GM23248 (cell line): ENCODE data around the gene PSG4. TPM values are rescaled to one million over a fixed set of nuclear protein-coding genes. Genes with fewer than 3 reads are reported as not detected.
"Not testable (repeated sequence)": the region's sequence is repeated elsewhere in the genome, so short reads cannot be mapped to it uniquely, and the experiment has no call there.

Experiments used
- DNase-seq: peaks from one replicate; pipeline ENCODE4 v3.0.0-alpha.2; 2015
- H2AFZ ChIP-seq: fragments of 200-600 bp; sonication (generic); 2 replicates; pipeline ENCODE4 v1.6.1; 2016; ENCODE audit warnings: antibody characterized with exemption
- H3F3A ChIP-seq: fragments of 200-600 bp; sonication (generic); 2 replicates; pipeline ENCODE4 v1.6.1; 2016; ENCODE audit warnings: mild to moderate bottlenecking, antibody characterized with exemption, mixed run types; ENCODE audit not compliant: insufficient read depth
- H3K27ac ChIP-seq: fragments of 200-600 bp; sonication (generic); 2 replicates; pipeline ENCODE4 v1.5.1; 2016; ENCODE audit warnings: mild to moderate bottlenecking
- H3K27me3 ChIP-seq: fragments of 200-600 bp; sonication (generic); replicated peaks from 2 replicates; pipeline ENCODE4 v1.6.1; 2016; ENCODE audit warnings: mild to moderate bottlenecking; ENCODE audit not compliant: insufficient read depth
- H3K36me3 ChIP-seq: fragments of 200-600 bp; sonication (generic); 2 replicates; pipeline ENCODE4 v1.6.1; 2016; ENCODE audit warnings: low read depth, mild to moderate bottlenecking
- H3K4me1 ChIP-seq: fragments of 200-600 bp; sonication (generic); 2 replicates; pipeline ENCODE4 v1.6.1; 2016; ENCODE audit warnings: mild to moderate bottlenecking; ENCODE audit not compliant: insufficient read depth
- H3K4me2 ChIP-seq: fragments of 200-600 bp; sonication (generic); one replicate; pipeline ENCODE4 v1.6.1; 2016; ENCODE audit warnings: mild to moderate bottlenecking; ENCODE audit not compliant: unreplicated experiment
- H3K4me3 ChIP-seq: fragments of 200-600 bp; sonication (generic); 2 replicates; pipeline ENCODE4 v1.5.1; 2016; ENCODE audit warnings: mild to moderate bottlenecking
- H3K79me2 ChIP-seq: fragments of 200-600 bp; sonication (generic); 2 replicates; pipeline ENCODE4 v1.6.1; 2016; ENCODE audit warnings: mild to moderate bottlenecking; ENCODE audit not compliant: insufficient read depth
- H3K9ac ChIP-seq: fragments of 200-600 bp; sonication (generic); 2 replicates; pipeline ENCODE4 v1.6.1; 2016; ENCODE audit warnings: mild to moderate bottlenecking
- H3K9me2 ChIP-seq: fragments of 200-600 bp; sonication (generic); 2 replicates; pipeline ENCODE4 v1.6.1; 2016; ENCODE audit warnings: mixed run types, mild to moderate bottlenecking, moderate library complexity; ENCODE audit not compliant: insufficient read depth
- H3K9me3 ChIP-seq: fragments of 200-600 bp; sonication (generic); one replicate; pipeline ENCODE4 v1.6.1; 2017; ENCODE audit warnings: low read depth
- H4K20me1 ChIP-seq: fragments of 200-600 bp; sonication (generic); 2 replicates; pipeline ENCODE4 v1.6.0; 2016; ENCODE audit not compliant: insufficient read depth
- EZH2 ChIP-seq: fragments of 200-600 bp; sonication (generic); IDR thresholded peaks from 2 replicates; pipeline ENCODE4 v1.6.1; 2018; ENCODE audit warnings: antibody characterized with exemption, mild to moderate bottlenecking; ENCODE audit not compliant: insufficient read depth, poor library complexity, severe bottlenecking
- EZH2phosphoT487 ChIP-seq: fragments of 200-600 bp; sonication (generic); IDR thresholded peaks from 2 replicates; pipeline ENCODE4 v1.6.1; 2018; ENCODE audit warnings: antibody characterized with exemption, moderate library complexity, mild to moderate bottlenecking, low read depth; ENCODE audit not compliant: insufficient read depth
- WGBS, 2 experiments: methylation state at CpG; one replicate each; pipeline ENCODE4 v1.1.6; 2015 to 2017; ENCODE audit warnings: low lambda C conversion rate in 2 of 2, low coverage in 1 of 2; ENCODE audit errors: missing lambda C conversion rate in 2 of 2; 5-methylcytosine and 5-hydroxymethylcytosine counted together
- in situ Hi-C: fragments of 300-500 bp; cut with MboI; formaldehyde crosslinking; loops from 2 replicates; pipeline ENCODE4 v1.15.0; 2020
- polyA plus RNA-seq: library from polyadenylated mRNA; unstranded; fragments of >200 nt; fragmentation: Nextera tagmentation; extraction: Ambion mirVana; gene quantifications from 2 replicates; pipeline ENCODE4 v1.2.1, GENCODE V29; 2016
- total RNA-seq: library from RNA; depleted of rRNA; stranded (reverse); fragments of >200 nt; shearing (Covaris generic); gene quantifications from 2 replicates; pipeline ENCODE4 v1.2.3, GENCODE V29; 2014

Gene PSG4
- total and polyA plus RNA-seq, 2 experiments from 2014 or later, result 105 to 174 TPM

DNA sequence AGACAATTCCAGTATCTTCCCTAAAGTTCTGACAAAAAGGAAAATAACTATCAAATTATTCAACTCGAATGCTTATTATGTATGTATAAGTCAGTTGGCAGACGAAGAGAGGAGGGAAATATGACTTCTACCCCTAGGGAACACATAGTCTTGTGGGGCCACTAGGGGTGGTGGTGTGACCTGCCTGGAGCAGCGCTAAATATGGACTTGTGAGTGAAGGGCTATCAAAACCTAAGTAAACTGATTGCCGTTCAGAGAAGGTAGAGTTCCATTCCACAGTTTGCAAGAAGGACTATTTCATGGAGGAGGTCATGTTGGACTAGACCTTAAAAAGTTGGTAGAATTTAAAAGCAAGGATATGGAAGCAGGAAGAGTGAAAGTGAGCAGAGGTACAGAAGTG, 32.8 kb upstream of the PSG4 start:
- H2AFZ ChIP-seq, H3K79me2 ChIP-seq, in situ Hi-C loops, H3K27me3 ChIP-seq, H3K4me2 ChIP-seq, H3K27ac ChIP-seq, DNase-seq, H3K9me3 ChIP-seq, H3K36me3 ChIP-seq, H3K4me3 ChIP-seq, H3K9ac ChIP-seq, H4K20me1 ChIP-seq, H3K4me1 ChIP-seq, H3F3A ChIP-seq, H3K9me2 ChIP-seq: not testable (repeated sequence)
- WGBS, 2 experiments, result 74 to 78% methylated on average over 4 of the region's 4 CpGs

GRCh38 chr19:43235686-43236085, 30.2 kb upstream of the PSG4 start:
- WGBS, 2 experiments, result 63 to 67% methylated on average over 3 of the region's 3 CpGs
- H3K4me3 ChIP-seq, H3K4me2 ChIP-seq, H3F3A ChIP-seq, H3K36me3 ChIP-seq, H3K4me1 ChIP-seq, H3K27ac ChIP-seq, in situ Hi-C loops, H3K27me3 ChIP-seq, H2AFZ ChIP-seq, H3K9me2 ChIP-seq, H3K79me2 ChIP-seq, H4K20me1 ChIP-seq, H3K9me3 ChIP-seq, H3K9ac ChIP-seq: not testable (repeated sequence)
- DNase-seq, result peak; percentile 8

DNA sequence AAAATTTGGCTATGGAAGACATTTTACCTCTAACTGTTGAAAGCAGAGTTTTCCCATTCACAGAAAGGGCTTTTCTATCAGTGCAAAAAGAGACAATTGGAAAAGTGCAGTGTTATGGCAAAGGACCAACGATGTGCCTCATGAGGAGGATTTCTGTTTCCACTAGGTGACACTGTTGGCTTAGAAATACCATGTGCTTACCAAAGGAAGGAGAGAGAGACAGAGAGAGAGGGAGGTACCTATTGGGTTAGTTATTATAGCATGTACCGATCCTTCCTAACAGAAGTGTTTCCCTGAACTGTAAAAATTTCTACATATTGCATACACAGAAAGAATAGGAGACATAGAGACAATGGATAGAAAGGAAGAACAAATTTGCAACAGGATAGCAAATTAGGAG, 23.9 kb upstream of the PSG4 start:
- Histone ChIP-seq H2AFZ (no peak overlapping the region), H3K4me3 (no peak overlapping the region), H3K27ac (no peak overlapping the region), H4K20me1 (no peaks in the 10 kb centered on the region), H3K9me2 (no peaks in the 10 kb centered on the region), H3K27me3 (no peaks in the 10 kb centered on the region), H3K4me2 (no peak overlapping the region), H3K79me2 (no peaks in the 10 kb centered on the region), H3K9me3 (no peaks in the 10 kb centered on the region), H3K9ac (no peak overlapping the region), H3K36me3 (no peaks in the 10 kb centered on the region), H3F3A (no peaks in the 10 kb centered on the region), H3K4me1 (peaks cover 7% of the 10 kb centered on the region)
- in situ Hi-C loops, result no loop called here
- 19 to 27% methylated on average over 2 of the region's 2 CpGs for WGBS, 2 experiments
- TF ChIP-seq EZH2 (no peak), EZH2phosphoT487 (no peak)
- DNase-seq, result peak; percentile 55

- in situ Hi-C loops, H3K4me2 ChIP-seq, H3K4me3 ChIP-seq, H3F3A ChIP-seq, H3K9me3 ChIP-seq, H3K79me2 ChIP-seq, H2AFZ ChIP-seq, H4K20me1 ChIP-seq, H3K9ac ChIP-seq, H3K27me3 ChIP-seq, H3K36me3 ChIP-seq, H3K27ac ChIP-seq, H3K9me2 ChIP-seq: not testable (repeated sequence)
- DNase-seq, result peak; percentile 10
- peaks cover 13% of the 10 kb centered on the region for H3K4me1 ChIP-seq
- 64 to 70% methylated on average over 2 of the region's 2 CpGs for WGBS, 2 experiments
Measured at GRCh38 chr19:43228730-43229129, 23.3 kb upstream of the PSG4 start.

DNA sequence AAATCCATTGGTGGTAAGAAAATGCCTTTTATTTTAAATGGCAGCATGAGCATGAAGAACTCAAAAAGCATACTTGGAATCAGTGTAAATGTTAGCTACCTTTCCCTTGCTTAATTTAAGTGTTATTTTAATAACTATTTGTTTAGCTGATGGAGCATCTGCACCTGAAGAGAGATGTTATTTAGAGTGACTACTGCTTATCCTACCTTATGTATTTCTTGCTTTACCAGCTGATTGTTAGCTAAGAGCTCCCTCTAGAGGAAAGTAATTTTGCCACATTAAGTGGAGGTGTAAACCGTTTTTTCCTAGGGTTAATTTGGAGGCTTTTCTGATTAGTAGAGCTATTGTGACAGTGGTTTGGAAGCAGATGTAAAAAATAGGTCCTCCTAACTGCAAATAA, 21.5 kb upstream of the PSG4 start:
- H3K9me2 ChIP-seq, H3K4me2 ChIP-seq, H3K4me3 ChIP-seq, H3K36me3 ChIP-seq, H2AFZ ChIP-seq, H3F3A ChIP-seq, H3K9me3 ChIP-seq, H4K20me1 ChIP-seq, DNase-seq, H3K79me2 ChIP-seq, H3K27me3 ChIP-seq, H3K9ac ChIP-seq, H3K27ac ChIP-seq, in situ Hi-C loops: not testable (repeated sequence)
- H3K4me1 ChIP-seq, result peaks cover 13% of the 10 kb centered on the region
- 31 to 42% methylated on average over 1 of the region's 1 CpG for WGBS, 2 experiments
